Liver (tissue), 9 donors: ENCODE results near the gene NR3C1. TPM values are rescaled to one million over a fixed set of nuclear protein-coding genes. Genes with fewer than 3 reads are reported as not detected.

ENCODE experiments used
- DNase-seq: peaks from one replicate; pipeline ENCODE4 v3.0.0-alpha.2; 2017; ENCODE audit warnings: low spot score
- H3K27ac ChIP-seq, 2 donors: one replicate each; pipeline ENCODE4 v1.7.0; 2013; ENCODE audit warnings: inconsistent platforms in 2 of 2, low read length in 2 of 2, control low read depth in 1 of 2, low read depth in 1 of 2, mild to moderate bottlenecking in 1 of 2
- H3K27me3 ChIP-seq, 4 donors: one replicate each; pipeline versions ENCODE4 v1.6.1 to v1.7.0; 2013; ENCODE audit warnings: low read length in 3 of 4, inconsistent platforms in 1 of 4, mild to moderate bottlenecking in 1 of 4, moderate library complexity in 1 of 4; ENCODE audit not compliant: control insufficient read depth in 4 of 4, insufficient read depth in 4 of 4
- H3K36me3 ChIP-seq, 4 donors: one replicate each; pipeline versions ENCODE4 v1.6.1 to v1.7.0; 2013; ENCODE audit warnings: low read length in 3 of 4, mild to moderate bottlenecking in 3 of 4, low read depth in 1 of 4, moderate library complexity in 1 of 4; ENCODE audit not compliant: control insufficient read depth in 4 of 4, insufficient read depth in 3 of 4
- H3K4me1 ChIP-seq, 4 donors: one replicate each; pipeline versions ENCODE4 v1.6.1 to v1.7.0; 2013; ENCODE audit warnings: low read length in 3 of 4, mild to moderate bottlenecking in 3 of 4, moderate library complexity in 1 of 4; ENCODE audit not compliant: control insufficient read depth in 4 of 4, insufficient read depth in 4 of 4
- H3K4me3 ChIP-seq, 3 donors: one replicate each; pipeline versions ENCODE4 v1.6.1 to v1.7.0; 2013; ENCODE audit warnings: low read length in 3 of 3, control low read depth in 1 of 3, low read depth in 1 of 3, mild to moderate bottlenecking in 1 of 3
- H3K9ac ChIP-seq, 2 donors: one replicate each; pipeline ENCODE4 v1.7.0; 2013; ENCODE audit warnings: low read length in 2 of 2, mild to moderate bottlenecking in 2 of 2, moderate library complexity in 2 of 2, control low read depth in 1 of 2, low read depth in 1 of 2
- H3K9me3 ChIP-seq, 4 donors: one replicate each; pipeline versions ENCODE4 v1.6.1 to v1.7.0; 2013; ENCODE audit warnings: low read length in 3 of 4; ENCODE audit not compliant: control insufficient read depth in 4 of 4
- EGR1 ChIP-seq, 2 donors: IDR thresholded peaks; 2 replicates each; pipeline ENCODE4 v1.6.1; 2016 to 2018; ENCODE audit warnings: antibody characterized with exemption in 2 of 2, low read depth in 2 of 2
- FOXA1 ChIP-seq: IDR thresholded peaks from 2 replicates; pipeline ENCODE4 v1.6.1; 2016; ENCODE audit warnings: antibody characterized with exemption
- FOXA2 ChIP-seq: IDR thresholded peaks from 2 replicates; pipeline ENCODE4 v1.6.1; 2016; ENCODE audit warnings: antibody characterized with exemption
- GABPA ChIP-seq, 2 donors: IDR thresholded peaks in 1 of 2; conservative IDR thresholded peaks in 1 of 2; 2 replicates each; pipeline ENCODE4 v1.6.1; 2016; ENCODE audit warnings: antibody characterized with exemption in 2 of 2, mild to moderate bottlenecking in 1 of 2, moderate library complexity in 1 of 2
- HNF4A ChIP-seq, 2 donors: conservative IDR thresholded peaks; 2 replicates each; pipeline ENCODE4 v1.6.1; 2016; ENCODE audit warnings: antibody characterized with exemption in 2 of 2, mild to moderate bottlenecking in 2 of 2
- HNF4G ChIP-seq: IDR thresholded peaks from 2 replicates; pipeline ENCODE4 v1.6.1; 2016; ENCODE audit warnings: antibody characterized with exemption
- JUND ChIP-seq, 2 donors: IDR thresholded peaks; 2 replicates each; pipeline ENCODE4 v1.6.1; 2016; ENCODE audit warnings: antibody characterized with exemption in 2 of 2
- NR2F2 ChIP-seq: IDR thresholded peaks from 2 replicates; pipeline ENCODE4 v1.6.1; 2016; ENCODE audit warnings: antibody characterized with exemption
- RAD21 ChIP-seq, 2 donors: IDR thresholded peaks; 2 replicates each; pipeline ENCODE4 v1.6.1; 2016; ENCODE audit warnings: antibody characterized with exemption in 2 of 2, mild to moderate bottlenecking in 2 of 2
- RXRA ChIP-seq, 2 donors: IDR thresholded peaks; 2 replicates each; pipeline ENCODE4 v1.6.1; 2017 to 2018; ENCODE audit warnings: antibody characterized with exemption in 2 of 2, mild to moderate bottlenecking in 1 of 2
- SP1 ChIP-seq: IDR thresholded peaks from 2 replicates; pipeline ENCODE4 v1.6.1; 2018; ENCODE audit warnings: antibody characterized with exemption, mild to moderate bottlenecking
- TAF1 ChIP-seq: conservative IDR thresholded peaks from 2 replicates; pipeline ENCODE4 v1.6.1; 2016; ENCODE audit warnings: antibody characterized with exemption, mild to moderate bottlenecking
- YY1 ChIP-seq: IDR thresholded peaks from 2 replicates; pipeline ENCODE4 v1.6.1; 2016; ENCODE audit warnings: antibody characterized with exemption, mild to moderate bottlenecking
- WGBS: extraction: QIAGEN DNeasy Blood & Tissue Kit; methylation state at CpG from one replicate; pipeline ENCODE4 v1.1.7; 2013; 5-methylcytosine and 5-hydroxymethylcytosine counted together
- polyA plus RNA-seq, 2 donors: library from polyadenylated mRNA; stranded (reverse) in 1 of 2; unstranded in 1 of 2; fragments of 200-250 nt in 1 of 2; fragments of >200 nt in 1 of 2; fragmentation: Nextera tagmentation in 1 of 2; extraction: Ambion mirVana in 1 of 2; gene quantifications; one replicate each; pipeline versions ENCODE4 v1.2.1 to v1.2.3, GENCODE V29; 2013 to 2015
- total RNA-seq, 2 donors: library from RNA; depleted of rRNA; stranded (reverse); fragments of >200 nt; gene quantifications; one replicate each; pipeline ENCODE4 v1.2.3, GENCODE V29; 2014
- TF ChIP-seq, protein P1 (sequence below): IDR thresholded peaks from 2 replicates; pipeline ENCODE4 v1.6.1; 2016; ENCODE audit warnings: antibody characterized with exemption
- TF ChIP-seq, protein P2 (sequence below): IDR thresholded peaks from 2 replicates; pipeline ENCODE4 v1.6.1; 2016; ENCODE audit warnings: antibody characterized with exemption
- TF ChIP-seq, protein P3 (sequence below): IDR thresholded peaks from 2 replicates; pipeline ENCODE4 v1.6.1; 2016; ENCODE audit warnings: antibody characterized with exemption, mild to moderate bottlenecking
- TF ChIP-seq, protein P4 (sequence below): IDR thresholded peaks from 2 replicates; pipeline ENCODE4 v1.6.1; 2016; ENCODE audit warnings: antibody characterized with exemption
- TF ChIP-seq, protein P5 (sequence below): fragments of 150-350 bp; IDR thresholded peaks from 2 replicates; pipeline ENCODE4 v1.5.1; 2017; ENCODE audit warnings: improper control_type of control experiment, low read depth, low read length; ENCODE audit not compliant: missing input control
- donor health status: healthy.
- donor health status: healthy.
- donor health status: healthy.
- donor health status: healthy.
- donor health status: healthy.

Gene NR3C1
- total and polyA plus RNA-seq, 4 donors: 24.5 to 36.4 (median 29.0) TPM

DNA sequence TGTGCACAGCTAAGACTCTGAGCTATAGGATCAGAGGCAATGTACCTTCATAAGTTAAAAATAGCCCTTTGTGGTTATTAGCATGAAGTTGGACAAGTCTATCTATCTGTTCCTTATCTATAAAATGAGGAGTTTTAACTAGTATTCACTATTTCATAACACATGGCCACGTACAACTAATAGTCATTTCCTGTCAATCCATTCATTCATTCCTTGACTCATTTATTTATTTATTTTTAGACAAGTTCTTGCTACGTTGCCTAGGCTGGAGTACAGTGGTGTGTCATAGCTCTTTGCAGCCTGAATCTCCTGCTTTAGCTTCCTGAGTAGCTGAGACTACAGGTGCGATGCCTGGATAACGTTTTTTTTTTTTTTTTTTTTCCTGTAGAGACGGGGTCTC, 92.1 kb downstream of the NR3C1 start (continued):
- TF ChIP-seq GABPA (IDR thresholded peaks at IDR 0.05 in 1 of 2, conservative IDR thresholded peaks at IDR 0.05 in 1 of 2) (no peak), EGR1 (IDR thresholded peaks at IDR 0.05; ENCODE audit: low read depth in 2 of 2) (no peak)
- TF ChIP-seq, protein P1, sequence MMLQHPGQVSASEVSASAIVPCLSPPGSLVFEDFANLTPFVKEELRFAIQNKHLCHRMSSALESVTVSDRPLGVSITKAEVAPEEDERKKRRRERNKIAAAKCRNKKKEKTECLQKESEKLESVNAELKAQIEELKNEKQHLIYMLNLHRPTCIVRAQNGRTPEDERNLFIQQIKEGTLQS: no peak

DNA sequence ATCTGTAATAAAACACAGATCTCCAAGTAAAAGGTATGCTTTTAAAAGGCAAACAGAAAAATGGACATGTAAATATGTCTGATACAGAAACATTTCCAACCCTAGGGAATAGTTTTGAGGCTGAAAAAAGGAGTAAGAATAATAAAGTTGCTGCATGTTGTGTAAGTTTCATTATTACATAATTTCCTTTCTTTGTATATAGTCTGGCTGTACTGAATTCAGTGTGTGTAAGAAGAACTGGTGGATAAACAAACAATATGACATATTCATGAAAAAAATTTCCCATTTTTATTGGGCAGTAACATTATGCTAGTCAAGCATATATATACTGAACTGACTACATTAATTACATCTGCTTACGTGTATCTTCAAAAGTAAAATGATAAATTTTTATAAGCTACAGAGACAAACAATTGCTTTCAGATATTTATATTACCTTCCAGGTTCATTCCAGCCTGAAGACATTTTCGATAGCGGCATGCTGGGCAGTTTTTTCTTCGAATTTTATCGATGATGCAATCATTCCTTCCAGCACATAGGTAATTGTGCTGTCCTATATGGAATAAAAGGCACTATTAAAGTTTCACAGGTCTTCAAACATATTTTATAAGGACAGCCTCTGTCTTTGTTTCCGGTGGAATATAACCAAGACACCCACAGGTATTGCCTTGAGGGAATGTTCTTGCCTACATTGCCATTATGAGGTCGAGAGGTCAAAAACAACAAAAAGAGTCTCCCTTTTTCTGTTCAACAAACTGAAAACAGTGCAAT, 93.6 kb downstream of the NR3C1 start:
- no peaks in the 10 kb centered on the region for H3K9me3 ChIP-seq
- H3K27ac ChIP-seq: no peak overlapping the region
- H3K36me3 ChIP-seq: peaks cover 4 to 41% (median 28%) of the 10 kb centered on the region in 4 donors
- no peak for DNase-seq
- H3K4me3 ChIP-seq: no peak overlapping the region
- no peaks in the 10 kb centered on the region for H3K27me3 ChIP-seq
- no peak for TF ChIP-seq RXRA (IDR thresholded peaks at IDR 0.05)
- TF ChIP-seq HNF4G: no peak
- no peak for TF ChIP-seq RAD21 (IDR thresholded peaks at IDR 0.05)
- TF ChIP-seq JUND (IDR thresholded peaks at IDR 0.05): no peak
- TF ChIP-seq, protein P2, sequence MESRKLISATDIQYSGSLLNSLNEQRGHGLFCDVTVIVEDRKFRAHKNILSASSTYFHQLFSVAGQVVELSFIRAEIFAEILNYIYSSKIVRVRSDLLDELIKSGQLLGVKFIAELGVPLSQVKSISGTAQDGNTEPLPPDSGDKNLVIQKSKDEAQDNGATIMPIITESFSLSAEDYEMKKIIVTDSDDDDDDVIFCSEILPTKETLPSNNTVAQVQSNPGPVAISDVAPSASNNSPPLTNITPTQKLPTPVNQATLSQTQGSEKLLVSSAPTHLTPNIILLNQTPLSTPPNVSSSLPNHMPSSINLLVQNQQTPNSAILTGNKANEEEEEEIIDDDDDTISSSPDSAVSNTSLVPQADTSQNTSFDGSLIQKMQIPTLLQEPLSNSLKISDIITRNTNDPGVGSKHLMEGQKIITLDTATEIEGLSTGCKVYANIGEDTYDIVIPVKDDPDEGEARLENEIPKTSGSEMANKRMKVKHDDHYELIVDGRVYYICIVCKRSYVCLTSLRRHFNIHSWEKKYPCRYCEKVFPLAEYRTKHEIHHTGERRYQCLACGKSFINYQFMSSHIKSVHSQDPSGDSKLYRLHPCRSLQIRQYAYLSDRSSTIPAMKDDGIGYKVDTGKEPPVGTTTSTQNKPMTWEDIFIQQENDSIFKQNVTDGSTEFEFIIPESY: no peak
- TF ChIP-seq, protein P1: no peak
- TF ChIP-seq, protein P3, sequence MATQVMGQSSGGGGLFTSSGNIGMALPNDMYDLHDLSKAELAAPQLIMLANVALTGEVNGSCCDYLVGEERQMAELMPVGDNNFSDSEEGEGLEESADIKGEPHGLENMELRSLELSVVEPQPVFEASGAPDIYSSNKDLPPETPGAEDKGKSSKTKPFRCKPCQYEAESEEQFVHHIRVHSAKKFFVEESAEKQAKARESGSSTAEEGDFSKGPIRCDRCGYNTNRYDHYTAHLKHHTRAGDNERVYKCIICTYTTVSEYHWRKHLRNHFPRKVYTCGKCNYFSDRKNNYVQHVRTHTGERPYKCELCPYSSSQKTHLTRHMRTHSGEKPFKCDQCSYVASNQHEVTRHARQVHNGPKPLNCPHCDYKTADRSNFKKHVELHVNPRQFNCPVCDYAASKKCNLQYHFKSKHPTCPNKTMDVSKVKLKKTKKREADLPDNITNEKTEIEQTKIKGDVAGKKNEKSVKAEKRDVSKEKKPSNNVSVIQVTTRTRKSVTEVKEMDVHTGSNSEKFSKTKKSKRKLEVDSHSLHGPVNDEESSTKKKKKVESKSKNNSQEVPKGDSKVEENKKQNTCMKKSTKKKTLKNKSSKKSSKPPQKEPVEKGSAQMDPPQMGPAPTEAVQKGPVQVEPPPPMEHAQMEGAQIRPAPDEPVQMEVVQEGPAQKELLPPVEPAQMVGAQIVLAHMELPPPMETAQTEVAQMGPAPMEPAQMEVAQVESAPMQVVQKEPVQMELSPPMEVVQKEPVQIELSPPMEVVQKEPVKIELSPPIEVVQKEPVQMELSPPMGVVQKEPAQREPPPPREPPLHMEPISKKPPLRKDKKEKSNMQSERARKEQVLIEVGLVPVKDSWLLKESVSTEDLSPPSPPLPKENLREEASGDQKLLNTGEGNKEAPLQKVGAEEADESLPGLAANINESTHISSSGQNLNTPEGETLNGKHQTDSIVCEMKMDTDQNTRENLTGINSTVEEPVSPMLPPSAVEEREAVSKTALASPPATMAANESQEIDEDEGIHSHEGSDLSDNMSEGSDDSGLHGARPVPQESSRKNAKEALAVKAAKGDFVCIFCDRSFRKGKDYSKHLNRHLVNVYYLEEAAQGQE: no peak
- no peak for TF ChIP-seq YY1
- TF ChIP-seq, protein P4, sequence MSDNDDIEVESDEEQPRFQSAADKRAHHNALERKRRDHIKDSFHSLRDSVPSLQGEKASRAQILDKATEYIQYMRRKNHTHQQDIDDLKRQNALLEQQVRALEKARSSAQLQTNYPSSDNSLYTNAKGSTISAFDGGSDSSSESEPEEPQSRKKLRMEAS: no peak
- TF ChIP-seq, protein P5, sequence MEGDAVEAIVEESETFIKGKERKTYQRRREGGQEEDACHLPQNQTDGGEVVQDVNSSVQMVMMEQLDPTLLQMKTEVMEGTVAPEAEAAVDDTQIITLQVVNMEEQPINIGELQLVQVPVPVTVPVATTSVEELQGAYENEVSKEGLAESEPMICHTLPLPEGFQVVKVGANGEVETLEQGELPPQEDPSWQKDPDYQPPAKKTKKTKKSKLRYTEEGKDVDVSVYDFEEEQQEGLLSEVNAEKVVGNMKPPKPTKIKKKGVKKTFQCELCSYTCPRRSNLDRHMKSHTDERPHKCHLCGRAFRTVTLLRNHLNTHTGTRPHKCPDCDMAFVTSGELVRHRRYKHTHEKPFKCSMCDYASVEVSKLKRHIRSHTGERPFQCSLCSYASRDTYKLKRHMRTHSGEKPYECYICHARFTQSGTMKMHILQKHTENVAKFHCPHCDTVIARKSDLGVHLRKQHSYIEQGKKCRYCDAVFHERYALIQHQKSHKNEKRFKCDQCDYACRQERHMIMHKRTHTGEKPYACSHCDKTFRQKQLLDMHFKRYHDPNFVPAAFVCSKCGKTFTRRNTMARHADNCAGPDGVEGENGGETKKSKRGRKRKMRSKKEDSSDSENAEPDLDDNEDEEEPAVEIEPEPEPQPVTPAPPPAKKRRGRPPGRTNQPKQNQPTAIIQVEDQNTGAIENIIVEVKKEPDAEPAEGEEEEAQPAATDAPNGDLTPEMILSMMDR: no peak
- TF ChIP-seq HNF4A (conservative IDR thresholded peaks at IDR 0.05): no peak
- TF ChIP-seq SP1: no peak
- TF ChIP-seq FOXA1: no peak
- TF ChIP-seq TAF1: no peak
- TF ChIP-seq FOXA2: no peak
- no peak for TF ChIP-seq NR2F2
- no peak for TF ChIP-seq EGR1 (IDR thresholded peaks at IDR 0.05; ENCODE audit: low read depth in 2 of 2)
- TF ChIP-seq GABPA (IDR thresholded peaks at IDR 0.05 in 1 of 2, conservative IDR thresholded peaks at IDR 0.05 in 1 of 2): no peak
- H3K9ac ChIP-seq: no peak overlapping the region
- WGBS: 95% methylated on average over 7 of the region's 7 CpGs
- no peaks in the 10 kb centered on the region for H3K4me1 ChIP-seq
